Uterus (tissue), 2 donors: Measurements from ENCODE around the gene GEMIN2.

Source experiments
- POLR2A ChIP-seq, 2 donors: fragments of 450-650 bp; IDR thresholded peaks; one replicate each; pipeline ENCODE4 v1.6.1; 2016; ENCODE audit warnings: antibody characterized with exemption in 2 of 2, mild to moderate bottlenecking in 1 of 2, moderate library complexity in 1 of 2
- TF ChIP-seq, protein P1 (sequence below), 4 experiments: fragments of 200-600 bp in 2 of 4; fragments of 450-650 bp in 2 of 4; sonication (generic) in 2 of 4; IDR thresholded peaks; one replicate each; pipeline ENCODE4 v1.5.1; 2016 to 2019; ENCODE audit warnings: antibody characterized with exemption in 4 of 4, mild to moderate bottlenecking in 2 of 4, moderate library complexity in 1 of 4

DNA sequence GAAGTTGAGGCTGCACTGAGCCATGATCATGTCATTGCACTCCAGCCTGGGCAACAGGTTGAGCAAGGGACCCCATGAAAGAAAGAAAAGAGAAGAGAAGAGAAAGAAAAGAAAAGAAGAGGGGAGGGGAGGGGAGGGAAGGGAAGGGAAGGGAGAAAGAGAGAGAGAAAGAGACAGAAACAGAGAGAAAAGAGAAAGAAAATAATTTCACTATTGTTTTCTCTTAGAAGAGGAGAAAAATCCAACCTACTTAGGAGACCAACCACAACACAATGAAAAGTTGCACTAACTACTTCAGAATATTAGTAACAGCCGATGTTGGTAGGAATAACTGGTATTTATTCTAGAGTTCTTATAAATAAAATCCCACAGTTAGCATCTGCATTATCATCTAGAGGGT, 46.4 kb downstream of the GEMIN2 start:
- TF ChIP-seq, protein P1, sequence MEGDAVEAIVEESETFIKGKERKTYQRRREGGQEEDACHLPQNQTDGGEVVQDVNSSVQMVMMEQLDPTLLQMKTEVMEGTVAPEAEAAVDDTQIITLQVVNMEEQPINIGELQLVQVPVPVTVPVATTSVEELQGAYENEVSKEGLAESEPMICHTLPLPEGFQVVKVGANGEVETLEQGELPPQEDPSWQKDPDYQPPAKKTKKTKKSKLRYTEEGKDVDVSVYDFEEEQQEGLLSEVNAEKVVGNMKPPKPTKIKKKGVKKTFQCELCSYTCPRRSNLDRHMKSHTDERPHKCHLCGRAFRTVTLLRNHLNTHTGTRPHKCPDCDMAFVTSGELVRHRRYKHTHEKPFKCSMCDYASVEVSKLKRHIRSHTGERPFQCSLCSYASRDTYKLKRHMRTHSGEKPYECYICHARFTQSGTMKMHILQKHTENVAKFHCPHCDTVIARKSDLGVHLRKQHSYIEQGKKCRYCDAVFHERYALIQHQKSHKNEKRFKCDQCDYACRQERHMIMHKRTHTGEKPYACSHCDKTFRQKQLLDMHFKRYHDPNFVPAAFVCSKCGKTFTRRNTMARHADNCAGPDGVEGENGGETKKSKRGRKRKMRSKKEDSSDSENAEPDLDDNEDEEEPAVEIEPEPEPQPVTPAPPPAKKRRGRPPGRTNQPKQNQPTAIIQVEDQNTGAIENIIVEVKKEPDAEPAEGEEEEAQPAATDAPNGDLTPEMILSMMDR (IDR thresholded peaks at IDR 0.05), result no peak
- TF ChIP-seq POLR2A (IDR thresholded peaks at IDR 0.05), result no peak
